Tibial nerve (tissue), 4 donors: ENCODE data around the gene THAP11. TPM values are rescaled to one million over a fixed set of nuclear protein-coding genes. Genes with fewer than 3 reads are reported as not detected.
A peak's percentile ranks its signal among the peaks of the same experiment; 100 is the strongest.

Source experiments
- DNase-seq, 2 donors: peaks; one replicate each; pipeline ENCODE4 v3.0.0-alpha.2; 2019; ENCODE audit warnings: low spot score in 2 of 2
- H3K27ac ChIP-seq, 4 donors: fragments of 200-600 bp; sonication (generic) in 3 of 4; one replicate each; pipeline ENCODE4 v1.5.1; 2017 to 2019; ENCODE audit warnings: mild to moderate bottlenecking in 1 of 4
- H3K27me3 ChIP-seq, 2 donors: fragments of 200-600 bp; sonication (generic) in 1 of 2; one replicate each; pipeline versions ENCODE4 v1.5.1 to v1.6.0; 2017 to 2019
- H3K36me3 ChIP-seq, 3 donors: fragments of 200-600 bp; sonication (generic); one replicate each; pipeline ENCODE4 v1.5.1; 2018 to 2019
- H3K4me1 ChIP-seq, 4 donors: fragments of 200-600 bp; sonication (generic) in 3 of 4; one replicate each; pipeline ENCODE4 v1.5.1; 2017 to 2019
- H3K4me3 ChIP-seq, 4 donors: fragments of 200-600 bp; sonication (generic) in 3 of 4; one replicate each; pipeline ENCODE4 v1.5.1; 2017 to 2019; ENCODE audit warnings: mild to moderate bottlenecking in 1 of 4, moderate library complexity in 1 of 4
- H3K9me3 ChIP-seq, 4 donors: fragments of 200-600 bp; sonication (generic) in 3 of 4; one replicate each; pipeline ENCODE4 v1.5.1; 2017 to 2019
- CTCF ChIP-seq, 5 experiments: fragments of 200-600 bp in 3 of 5; fragments of 450-650 bp in 2 of 5; sonication (generic) in 3 of 5; IDR thresholded peaks; one replicate each; pipeline ENCODE4 v1.5.1; 2016 to 2019; ENCODE audit warnings: antibody characterized with exemption in 5 of 5, mild to moderate bottlenecking in 3 of 5, moderate library complexity in 2 of 5
- EP300 ChIP-seq, 2 donors: sonication (generic); formaldehyde crosslinking; IDR thresholded peaks; one replicate each; pipeline ENCODE4 v1.6.1; 2017; ENCODE audit warnings: antibody characterized with exemption in 2 of 2, mild to moderate bottlenecking in 1 of 2
- POLR2A ChIP-seq, 2 donors: fragments of 450-650 bp; IDR thresholded peaks; one replicate each; pipeline ENCODE4 v1.6.1; 2017; ENCODE audit warnings: antibody characterized with exemption in 2 of 2, mild to moderate bottlenecking in 2 of 2, moderate library complexity in 2 of 2
- whole genome bisulfite sequencing, 2 donors: methylation state at CpG; one replicate each; pipeline ENCODE4 v1.1.5; 2018; 5-methylcytosine and 5-hydroxymethylcytosine counted together
- total RNA-seq, 4 donors: library from RNA; depleted of rRNA; stranded (reverse); fragments of >200 nt; gene quantifications; one replicate each; pipeline ENCODE4 v1.1.0, GENCODE V29; 2016

Gene THAP11
- total RNA-seq, 4 donors from 2014 or later = 47.1 to 74.3 (median 60.9) TPM

- H3K9me3 ChIP-seq = no peaks in the 10 kb centered on the region
- peaks cover 0 to 16% (median 7%) of the 10 kb centered on the region in 4 donors for H3K4me1 ChIP-seq
- TF ChIP-seq CTCF (IDR thresholded peaks at IDR 0.05) = no peak
- TF ChIP-seq POLR2A (IDR thresholded peaks at IDR 0.05) = peak in 1 of 2 donors; percentile 53
- peak; percentile 46 to 49 for TF ChIP-seq EP300 (IDR thresholded peaks at IDR 0.05)
- peaks cover 4 to 63% (median 27%) of the 10 kb centered on the region in 3 donors for H3K36me3 ChIP-seq
- no peaks in the 10 kb centered on the region for H3K27me3 ChIP-seq
- peak within 1 kb of the TSS; percentile 60 to 79 (median 68) for H3K27ac ChIP-seq
- WGBS, 2 donors = 16 to 24% methylated on average over 19 to 22 of the region's 22 CpGs
- peak within 1 kb of the TSS in 1 of 4 donors; percentile 28 for H3K4me3 ChIP-seq
- DNase-seq = peak; percentile 86 to 89
These were observed 42.6 kb downstream of the THAP11 start, which contains the start of gene NRN1L for GRCh38 chr16:67884684-67885083. Gene NRN1L (plus strand): TSS chr16:67884885. CDS start chr16:67884904, 19 bp downstream.

DNA sequence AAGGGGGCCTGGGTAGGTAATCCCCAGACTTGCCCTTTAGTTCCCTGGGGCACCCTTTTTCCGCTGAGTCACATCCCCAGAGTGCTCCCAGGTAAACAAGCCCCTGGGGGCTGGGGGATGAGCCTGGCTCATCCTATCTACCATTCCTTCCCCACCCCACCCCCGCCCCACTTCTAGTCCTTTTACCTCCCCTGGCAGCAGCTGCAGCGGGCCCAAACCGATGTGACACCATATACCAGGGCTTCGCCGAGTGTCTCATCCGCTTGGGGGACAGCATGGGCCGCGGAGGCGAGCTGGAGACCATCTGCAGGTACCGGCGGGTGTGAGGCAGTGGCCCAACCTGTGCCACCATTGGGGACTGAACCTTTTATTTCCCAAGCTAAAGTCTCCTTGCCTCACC lies 43.4 kb downstream of the THAP11 start:
- TF ChIP-seq POLR2A (IDR thresholded peaks at IDR 0.05) (no peak), EP300 (IDR thresholded peaks at IDR 0.05) (no peak), CTCF (IDR thresholded peaks at IDR 0.05) (no peak)
- Histone ChIP-seq H3K27me3 (no peaks in the 10 kb centered on the region), H3K4me1 (peaks cover 0 to 16% (median 7%) of the 10 kb centered on the region in 4 donors), H3K27ac (peak overlapping the region in 2 of 4 donors; percentile 52 to 79), H3K9me3 (no peaks in the 10 kb centered on the region), H3K36me3 (peaks cover 0 to 55% (median 19%) of the 10 kb centered on the region in 3 donors), H3K4me3 (no peak overlapping the region)
- no peak for DNase-seq
- WGBS, 2 donors = 92 to 97% methylated on average over 12 of the region's 12 CpGs

DNA sequence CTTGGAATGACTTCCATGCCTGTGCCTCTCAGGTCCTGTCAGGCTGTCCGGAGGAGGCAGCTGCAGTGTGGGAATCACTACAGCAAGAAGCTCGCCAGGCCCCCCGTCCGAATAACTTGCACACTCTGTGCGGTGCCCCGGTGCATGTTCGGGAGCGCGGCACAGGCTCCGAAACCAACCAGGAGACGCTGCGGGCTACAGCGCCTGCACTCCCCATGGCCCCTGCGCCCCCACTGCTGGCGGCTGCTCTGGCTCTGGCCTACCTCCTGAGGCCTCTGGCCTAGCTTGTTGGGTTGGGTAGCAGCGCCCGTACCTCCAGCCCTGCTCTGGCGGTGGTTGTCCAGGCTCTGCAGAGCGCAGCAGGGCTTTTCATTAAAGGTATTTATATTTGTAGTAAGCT lies 43.9 kb downstream of the THAP11 start:
- Histone ChIP-seq H3K9me3 (no peaks in the 10 kb centered on the region), H3K4me1 (peaks cover 0 to 16% (median 7%) of the 10 kb centered on the region in 4 donors), H3K4me3 (no peak overlapping the region), H3K27me3 (no peaks in the 10 kb centered on the region), H3K27ac (no peak overlapping the region), H3K36me3 (peaks cover 0 to 50% (median 14%) of the 10 kb centered on the region in 3 donors)
- WGBS, 2 donors = 91 to 94% methylated on average over 18 of the region's 19 CpGs
- no peak for DNase-seq
- TF ChIP-seq CTCF (IDR thresholded peaks at IDR 0.05) (no peak), EP300 (IDR thresholded peaks at IDR 0.05) (no peak)

GRCh38 chr16:67886387-67886786 lies 44.3 kb downstream of the THAP11 start:
- WGBS, 2 donors = 92 to 93% methylated on average over 5 of the region's 5 CpGs
- DNase-seq = no peak
- Histone ChIP-seq H3K27me3 (no peaks in the 10 kb centered on the region), H3K4me3 (no peak overlapping the region), H3K9me3 (no peaks in the 10 kb centered on the region), H3K36me3 (peaks cover 0 to 46% (median 10%) of the 10 kb centered on the region in 3 donors), H3K27ac (no peak overlapping the region), H3K4me1 (peaks cover 0 to 16% (median 7%) of the 10 kb centered on the region in 4 donors)
- TF ChIP-seq EP300 (IDR thresholded peaks at IDR 0.05) (no peak), POLR2A (IDR thresholded peaks at IDR 0.05) (no peak), CTCF (IDR thresholded peaks at IDR 0.05) (no peak)

DNA sequence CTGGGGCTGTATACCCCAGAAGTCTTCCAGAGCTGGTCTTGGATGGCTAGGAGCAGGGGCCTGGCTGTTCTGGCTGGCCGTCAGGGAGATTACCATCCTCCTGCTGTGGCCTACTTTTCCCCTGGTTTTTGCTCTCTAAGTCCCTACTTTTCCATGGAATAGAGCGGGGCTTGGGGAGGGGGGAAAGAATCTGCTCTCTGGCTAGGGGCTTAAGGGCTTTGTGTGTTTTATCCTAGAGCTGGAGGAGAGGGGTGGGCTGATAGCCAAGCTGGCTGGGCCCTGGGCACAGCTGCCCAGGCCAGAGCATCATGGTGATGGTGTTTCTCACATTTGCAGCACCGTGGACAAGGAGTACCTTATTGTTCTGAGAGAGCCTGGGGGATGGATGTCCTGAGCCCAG lies 46.2 kb downstream of the THAP11 start:
- Histone ChIP-seq H3K36me3 (peaks cover 0 to 27% (median 0%) of the 10 kb centered on the region in 3 donors), H3K27me3 (no peaks in the 10 kb centered on the region), H3K4me1 (peaks cover 0 to 23% (median 7%) of the 10 kb centered on the region in 4 donors), H3K9me3 (no peaks in the 10 kb centered on the region), H3K27ac (no peak overlapping the region), H3K4me3 (no peak overlapping the region)
- TF ChIP-seq CTCF (IDR thresholded peaks at IDR 0.05) = no peak
- no peak for TF ChIP-seq EP300 (IDR thresholded peaks at IDR 0.05)
- TF ChIP-seq POLR2A (IDR thresholded peaks at IDR 0.05) = no peak
- no peak for DNase-seq
- 73 to 78% methylated on average over 3 of the region's 3 CpGs for WGBS, 2 donors
